NT2/D1 (cell line): ENCODE results near the gene CLEC18C.
"Not testable (repeated sequence)": the region's sequence is repeated elsewhere in the genome, so short reads cannot be mapped to it uniquely, and the experiment has no call there.

ENCODE experiments used
- SUZ12 ChIP-seq: IDR thresholded peaks from 2 replicates; pipeline ENCODE4 v1.6.1; 2011; ENCODE audit not compliant: insufficient read length, insufficient read depth; ENCODE audit errors: extremely low read depth
- YY1 ChIP-seq: IDR thresholded peaks from 2 replicates; pipeline ENCODE4 v1.6.1; 2011; ENCODE audit not compliant: insufficient read length, insufficient read depth
- ZNF274 ChIP-seq: IDR thresholded peaks from 2 replicates; pipeline ENCODE4 v1.6.1; 2011; ENCODE audit warnings: mild to moderate bottlenecking, low read depth, low read length

- not testable (repeated sequence) for TF ChIP-seq YY1, ZNF274, SUZ12
These were observed 25.1 kb upstream of the CLEC18C start for GRCh38 chr16:70148453-70148852.
